ENCODE measurements around the gene RGS6. TPM values are rescaled to one million over a fixed set of nuclear protein-coding genes. Genes with fewer than 3 reads are reported as not detected.
"Not testable (repeated sequence)": the region's sequence is repeated elsewhere in the genome, so short reads cannot be mapped to it uniquely, and the experiment has no call there.

RGS6 gene
- total RNA-seq, 2 experiments from 2014 or later, result not detected

GRCh38 chr14:71885301-71885700, 46.9 kb upstream of the RGS6 start:
- Histone ChIP-seq H3K9me3 (ENCODE audit: low read length) (no peaks in the 10 kb centered on the region), H2AFZ (ENCODE audit: low read length) (no peak overlapping the region), H3K9me2 (ENCODE audit: insufficient read depth, low read length) (no peaks in the 10 kb centered on the region), H3K79me2 (ENCODE audit: insufficient read depth, low read depth, low read length) (no peaks in the 10 kb centered on the region), H3K27ac (ENCODE audit: low read depth, low read length, poor library complexity, severe bottlenecking) (no peak overlapping the region), H3K4me3 (ENCODE audit: low read depth, low read length, poor library complexity, severe bottlenecking) (no peak overlapping the region), H3K4me1 (ENCODE audit: insufficient read depth, low read length, poor library complexity, severe bottlenecking) (no peaks in the 10 kb centered on the region), H3K36me3 (ENCODE audit: insufficient read depth, low read length) (no peaks in the 10 kb centered on the region), H3K4me2 (ENCODE audit: low read length) (no peak overlapping the region), H4K20me1 (ENCODE audit: insufficient read depth, low read length) (no peaks in the 10 kb centered on the region)
- intact Hi-C loops (cut with micrococcal nuclease; ENCODE audit: unreplicated experiment), result no loop called here
- BruUV-seq (replicated peaks), result no TSS peak
- no peak for TF ChIP-seq EZH2phosphoT487 (IDR thresholded peaks at IDR 0.05; ENCODE audit: borderline replicate concordance, low read depth, low read length)
- DNase-seq (ENCODE audit: low spot score), result no peak
- ChIA-PET CTCF (ENCODE audit: unreplicated experiment) (no interaction called here), POLR2A (no interaction called here)

GRCh38 chr14:71887802-71888201, 44.4 kb upstream of the RGS6 start:
- H3K36me3 ChIP-seq (ENCODE audit: insufficient read depth, low read length); H3K79me2 ChIP-seq (ENCODE audit: insufficient read depth, low read depth, low read length); CTCF ChIA-PET (ENCODE audit: unreplicated experiment); H4K20me1 ChIP-seq (ENCODE audit: insufficient read depth, low read length); H2AFZ ChIP-seq (ENCODE audit: low read length); H3K9me3 ChIP-seq (ENCODE audit: low read length); intact Hi-C loops (cut with micrococcal nuclease; ENCODE audit: unreplicated experiment); H3K4me2 ChIP-seq (ENCODE audit: low read length); H3K4me3 ChIP-seq (ENCODE audit: low read depth, low read length, poor library complexity, severe bottlenecking); DNase-seq (ENCODE audit: low spot score); POLR2A ChIA-PET; H3K27ac ChIP-seq (ENCODE audit: low read depth, low read length, poor library complexity, severe bottlenecking); H3K9me2 ChIP-seq (ENCODE audit: insufficient read depth, low read length); BruUV-seq (replicated peaks); H3K4me1 ChIP-seq (ENCODE audit: insufficient read depth, low read length, poor library complexity, severe bottlenecking): not testable (repeated sequence)

GRCh38 chr14:71890541-71890940, 41.7 kb upstream of the RGS6 start:
- intact Hi-C loops (cut with micrococcal nuclease; ENCODE audit: unreplicated experiment), result no loop called here
- no peak overlapping the region for H2AFZ ChIP-seq (ENCODE audit: low read length)
- DNase-seq (ENCODE audit: low spot score), result no peak
- H3K9me2 ChIP-seq (ENCODE audit: insufficient read depth, low read length), result no peaks in the 10 kb centered on the region
- no peaks in the 10 kb centered on the region for H4K20me1 ChIP-seq (ENCODE audit: insufficient read depth, low read length)
- no peaks in the 10 kb centered on the region for H3K36me3 ChIP-seq (ENCODE audit: insufficient read depth, low read length)
- BruUV-seq (replicated peaks), result no TSS peak
- H3K4me3 ChIP-seq (ENCODE audit: low read depth, low read length, poor library complexity, severe bottlenecking), result no peak overlapping the region
- H3K4me2 ChIP-seq (ENCODE audit: low read length), result no peak overlapping the region
- H3K4me1 ChIP-seq (ENCODE audit: insufficient read depth, low read length, poor library complexity, severe bottlenecking), result no peaks in the 10 kb centered on the region
- H3K27ac ChIP-seq (ENCODE audit: low read depth, low read length, poor library complexity, severe bottlenecking), result no peak overlapping the region
- no peak for TF ChIP-seq CTCF (conservative IDR thresholded peaks at IDR 0.05; ENCODE audit: low read length)
- TF ChIP-seq EZH2phosphoT487 (IDR thresholded peaks at IDR 0.05; ENCODE audit: borderline replicate concordance, low read depth, low read length), result no peak
- no peaks in the 10 kb centered on the region for H3K79me2 ChIP-seq (ENCODE audit: insufficient read depth, low read depth, low read length)
- H3K9me3 ChIP-seq (ENCODE audit: low read length), result no peaks in the 10 kb centered on the region
- ChIA-PET CTCF (ENCODE audit: unreplicated experiment) (no interaction called here), POLR2A (no interaction called here)

GRCh38 chr14:71891185-71891584, 41.0 kb upstream of the RGS6 start:
- intact Hi-C loops (cut with micrococcal nuclease; ENCODE audit: unreplicated experiment), result no loop called here
- CTCF ChIA-PET (ENCODE audit: unreplicated experiment), result interaction anchor here (0.5 kb wide), 1 partner anchor 759 kb away, joined by 3 read pairs; no protein-coding TSS in a partner anchor

More at GRCh38 chr14:71891185-71891584, 41.0 kb upstream of the RGS6 start:
- Histone ChIP-seq H3K4me3 (ENCODE audit: low read depth, low read length, poor library complexity, severe bottlenecking) (no peak overlapping the region), H3K9me2 (ENCODE audit: insufficient read depth, low read length) (no peaks in the 10 kb centered on the region), H3K27ac (ENCODE audit: low read depth, low read length, poor library complexity, severe bottlenecking) (no peak overlapping the region), H3K9me3 (ENCODE audit: low read length) (no peaks in the 10 kb centered on the region), H3K4me1 (ENCODE audit: insufficient read depth, low read length, poor library complexity, severe bottlenecking) (no peaks in the 10 kb centered on the region), H3K79me2 (ENCODE audit: insufficient read depth, low read depth, low read length) (no peaks in the 10 kb centered on the region), H3K36me3 (ENCODE audit: insufficient read depth, low read length) (no peaks in the 10 kb centered on the region), H2AFZ (ENCODE audit: low read length) (no peak overlapping the region), H4K20me1 (ENCODE audit: insufficient read depth, low read length) (no peaks in the 10 kb centered on the region), H3K4me2 (ENCODE audit: low read length) (no peak overlapping the region)
- BruUV-seq (replicated peaks), result no TSS peak
- TF ChIP-seq EZH2phosphoT487 (IDR thresholded peaks at IDR 0.05; ENCODE audit: borderline replicate concordance, low read depth, low read length) (no peak), CTCF (conservative IDR thresholded peaks at IDR 0.05; ENCODE audit: low read length) (no peak)
- POLR2A ChIA-PET, result no interaction called here
- no peak for DNase-seq (ENCODE audit: low spot score)

All from OCI-LY7 (cell line).